ENCODE measurements around the gene C3orf49. TPM values are rescaled to one million over a fixed set of nuclear protein-coding genes. Genes with fewer than 3 reads are reported as not detected.

C3orf49 gene
- total RNA-seq, 2 donors from 2014 or later: not detected

GRCh38 chr3:63863150-63864007 is 44.3 kb downstream of the C3orf49 start, which contains the start of the genes ATXN7 and THOC7:
TSS of gene ATXN7 (plus strand) at chr3:63863867. CDS start at chr3:63912599, 48,732 bp downstream.
TSS of gene THOC7 (minus strand) at chr3:63863805. CDS start at chr3:63863790, 15 bp downstream.
- H3K27ac Mint-ChIP-seq: peak within 1 kb of the TSS; percentile 95
- no peaks in the 10 kb centered on the region for H3K9me3 Mint-ChIP-seq
- no peaks in the 10 kb centered on the region for H3K27me3 Mint-ChIP-seq
- H3K4me3 Mint-ChIP-seq: peak within 1 kb of the TSS; percentile 96
- peaks cover 22% of the 10 kb centered on the region for H3K4me1 Mint-ChIP-seq
- peak; percentile 75 for ATAC-seq (replicated peaks)
- H3K36me3 Mint-ChIP-seq (ENCODE audit: low read depth): peaks cover 39% of the 10 kb centered on the region

DNA sequence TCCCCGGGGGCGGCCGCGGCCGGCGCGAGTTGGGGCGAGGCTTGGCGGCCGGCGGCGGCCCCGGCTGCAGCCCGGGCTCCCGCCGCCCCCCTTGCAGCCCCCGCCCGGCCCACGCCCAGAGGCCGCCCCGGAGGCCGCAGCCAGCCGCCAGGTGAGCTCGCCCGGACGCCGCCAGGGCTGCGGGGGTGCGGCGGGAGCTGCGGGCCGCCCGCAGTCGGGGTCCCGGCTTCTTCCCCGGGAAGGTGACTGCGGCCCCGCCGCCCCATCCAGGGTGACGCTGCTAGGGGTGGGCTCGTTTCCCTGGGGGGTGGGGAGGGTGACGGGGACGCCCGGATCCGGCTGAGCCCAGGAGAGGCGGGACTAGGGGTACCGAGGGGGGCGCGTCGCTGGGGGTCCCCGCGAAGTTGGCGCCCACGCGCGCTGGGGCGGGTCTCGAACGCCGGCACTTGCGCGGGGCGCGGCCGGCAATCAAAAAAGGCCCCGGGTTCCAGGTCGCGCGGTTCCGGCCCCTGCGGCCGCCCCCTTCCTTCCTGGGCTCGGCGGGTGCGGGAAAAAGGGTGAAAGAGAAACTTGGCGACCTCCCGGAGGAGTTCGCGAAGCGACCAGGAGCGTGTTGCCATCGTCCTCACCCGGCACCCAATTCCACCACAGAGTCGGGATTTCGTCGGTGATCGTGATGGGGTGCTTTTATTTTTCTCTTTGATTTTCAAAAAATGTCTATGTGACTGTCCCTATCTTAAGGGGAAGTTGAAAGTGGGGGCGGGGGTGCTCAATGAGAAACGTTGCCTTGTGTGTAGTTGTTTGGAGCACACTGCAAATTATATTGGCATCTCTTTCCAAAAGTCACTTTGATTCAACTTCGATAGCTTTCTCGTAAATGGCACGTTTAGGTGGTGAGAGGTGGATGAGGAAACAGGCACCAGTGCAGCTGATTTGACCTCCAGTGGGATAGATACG is 45.2 kb downstream of the C3orf49 start:
- Mint-ChIP-seq H3K9me3 (no peaks in the 10 kb centered on the region), H3K36me3 (ENCODE audit: low read depth) (peaks cover 39% of the 10 kb centered on the region), H3K27me3 (no peaks in the 10 kb centered on the region), H3K4me1 (peaks cover 28% of the 10 kb centered on the region), H3K27ac (peak overlapping the region; percentile 95), H3K4me3 (peak overlapping the region; percentile 96)
- peak; percentile 44 for ATAC-seq (replicated peaks)

DNA sequence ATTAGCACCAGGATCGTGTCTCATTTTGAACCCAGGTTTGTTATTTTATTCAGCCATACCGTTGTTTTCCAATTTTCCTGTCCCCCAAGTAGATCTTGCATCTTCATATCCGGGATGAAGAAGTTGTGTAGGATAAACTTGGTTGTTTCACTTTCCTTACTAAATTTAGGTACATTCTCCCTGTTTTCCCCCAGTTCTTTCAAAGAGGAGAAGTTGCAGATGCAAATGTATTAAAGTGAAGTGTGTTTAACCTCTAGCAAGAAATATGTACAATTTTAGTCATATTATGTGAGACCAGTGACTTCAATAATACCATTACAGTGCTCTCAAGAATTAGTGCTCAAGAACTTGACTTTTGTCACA is 45.8 kb downstream of the C3orf49 start:
- H3K4me1 Mint-ChIP-seq: peaks cover 28% of the 10 kb centered on the region
- H3K27me3 Mint-ChIP-seq: no peaks in the 10 kb centered on the region
- peaks cover 39% of the 10 kb centered on the region for H3K36me3 Mint-ChIP-seq (ENCODE audit: low read depth)
- no peaks in the 10 kb centered on the region for H3K9me3 Mint-ChIP-seq
- peak overlapping the region; percentile 96 for H3K4me3 Mint-ChIP-seq
- ATAC-seq (replicated peaks): no peak
- H3K27ac Mint-ChIP-seq: peak overlapping the region; percentile 95

GRCh38 chr3:63867225-63867624 is 48.1 kb downstream of the C3orf49 start:
- Mint-ChIP-seq H3K4me1 (peaks cover 32% of the 10 kb centered on the region), H3K4me3 (no peak overlapping the region)

DNA sequence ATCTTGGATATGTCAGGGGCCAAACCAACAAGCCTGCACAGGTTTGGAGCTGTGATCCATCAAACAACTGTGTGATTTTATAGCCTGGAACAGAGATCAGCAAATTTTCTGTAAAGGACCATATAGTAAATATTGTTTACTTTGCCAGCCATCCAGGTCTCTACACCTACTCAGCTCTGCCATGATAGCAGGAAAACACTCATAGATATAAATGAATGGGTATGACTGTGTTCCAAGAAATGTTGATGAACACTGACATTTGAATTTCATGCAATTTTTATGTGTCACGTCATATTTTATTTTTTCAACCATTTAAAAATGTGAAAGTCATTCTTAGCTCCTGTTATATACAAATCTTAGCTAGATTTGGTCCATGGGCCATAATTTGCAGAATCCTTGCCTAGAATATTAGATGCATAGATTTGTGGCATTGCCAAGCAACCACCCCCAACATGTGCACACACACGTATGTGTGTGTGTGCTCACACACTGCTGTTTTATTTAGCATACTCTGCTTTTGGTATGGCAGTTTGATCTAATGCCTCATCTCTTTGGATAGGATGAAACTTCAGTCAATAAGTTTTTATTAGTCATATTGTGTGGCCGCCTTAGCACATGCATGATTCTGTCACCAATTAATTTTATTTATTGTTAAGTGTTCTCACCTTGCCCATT is 51.0 kb downstream of the C3orf49 start:
- Mint-ChIP-seq H3K4me3 (no peak overlapping the region), H3K27ac (no peak overlapping the region), H3K9me3 (no peaks in the 10 kb centered on the region), H3K36me3 (ENCODE audit: low read depth) (peaks cover 28% of the 10 kb centered on the region), H3K4me1 (peaks cover 35% of the 10 kb centered on the region), H3K27me3 (no peaks in the 10 kb centered on the region)
- peak; percentile 50 for ATAC-seq (replicated peaks)

More at GRCh38 chr3:63867225-63867624, 48.1 kb downstream of the C3orf49 start:
- Mint-ChIP-seq H3K9me3 (no peaks in the 10 kb centered on the region), H3K36me3 (ENCODE audit: low read depth) (peaks cover 39% of the 10 kb centered on the region), H3K27ac (no peak overlapping the region), H3K27me3 (no peaks in the 10 kb centered on the region)
- ATAC-seq (replicated peaks): no peak

DNA sequence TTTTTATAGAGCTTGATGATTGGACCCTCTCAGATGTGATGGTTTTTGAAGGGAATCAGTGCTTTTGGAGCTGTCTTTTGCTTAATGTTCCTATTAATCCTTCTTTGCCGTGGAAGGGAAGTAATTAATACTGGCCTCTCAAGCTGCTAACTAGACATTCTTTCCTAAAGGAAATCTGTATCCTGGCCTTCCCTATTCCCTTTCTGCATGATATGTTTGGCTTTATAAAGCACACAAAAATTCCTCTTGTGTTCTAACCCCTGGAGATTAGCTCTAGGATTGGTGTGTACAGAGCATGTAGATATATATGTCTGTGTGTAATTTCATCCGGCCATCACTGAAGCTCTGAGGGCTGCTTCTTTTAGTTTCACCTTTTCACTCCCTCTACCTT is 51.5 kb downstream of the C3orf49 start:
- Mint-ChIP-seq H3K4me1 (peaks cover 32% of the 10 kb centered on the region), H3K27me3 (no peaks in the 10 kb centered on the region), H3K4me3 (no peak overlapping the region), H3K27ac (no peak overlapping the region), H3K36me3 (ENCODE audit: low read depth) (peaks cover 24% of the 10 kb centered on the region), H3K9me3 (no peaks in the 10 kb centered on the region)
- no peak for ATAC-seq (replicated peaks)

DNA sequence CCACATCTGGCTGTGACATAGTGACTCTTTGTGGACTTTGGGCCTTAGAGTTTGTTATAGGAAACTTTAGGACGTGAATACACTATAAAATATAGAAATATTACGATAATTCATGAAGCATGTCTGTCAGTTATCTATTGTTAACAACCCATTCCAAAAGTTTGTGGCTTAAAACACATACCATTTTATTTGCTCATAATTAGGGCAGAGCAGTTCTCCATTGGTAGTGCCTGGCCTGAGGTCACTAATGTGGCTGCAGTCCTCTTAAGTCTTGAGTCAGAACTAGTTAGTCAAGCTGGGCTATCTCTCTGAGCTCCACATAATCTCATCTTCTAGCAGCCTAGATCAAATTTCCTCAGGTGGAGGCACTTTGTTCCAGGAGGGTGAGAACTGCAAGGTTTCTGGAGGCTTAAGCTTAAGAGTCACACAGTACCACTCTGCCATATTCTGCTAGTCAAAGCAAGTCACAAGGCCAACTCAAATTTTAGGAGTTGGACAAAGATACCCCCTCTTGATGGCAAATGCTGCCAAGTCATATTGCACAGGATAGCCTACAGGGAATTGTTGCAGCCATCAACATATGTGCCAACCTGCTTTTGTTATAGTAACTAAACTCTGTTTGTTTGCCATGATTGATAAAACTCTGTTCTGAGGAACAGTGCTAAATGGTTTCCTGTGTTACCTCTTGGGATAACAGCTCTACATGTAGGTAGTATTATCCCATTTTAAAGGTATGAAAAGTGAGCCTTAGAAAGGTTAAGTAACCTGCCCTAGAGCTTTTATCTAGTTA is 53.2 kb downstream of the C3orf49 start:
- Mint-ChIP-seq H3K36me3 (ENCODE audit: low read depth) (peaks cover 8% of the 10 kb centered on the region), H3K4me1 (peaks cover 27% of the 10 kb centered on the region), H3K4me3 (no peak overlapping the region), H3K27ac (no peak overlapping the region), H3K9me3 (no peaks in the 10 kb centered on the region), H3K27me3 (no peaks in the 10 kb centered on the region)
- no peak for ATAC-seq (replicated peaks)

- no peak overlapping the region for H3K4me3 Mint-ChIP-seq
- H3K9me3 Mint-ChIP-seq: no peaks in the 10 kb centered on the region
- H3K4me1 Mint-ChIP-seq: peaks cover 36% of the 10 kb centered on the region
- peaks cover 7% of the 10 kb centered on the region for H3K36me3 Mint-ChIP-seq (ENCODE audit: low read depth)
- H3K27ac Mint-ChIP-seq: no peak overlapping the region
- ATAC-seq (replicated peaks): no peak
- no peaks in the 10 kb centered on the region for H3K27me3 Mint-ChIP-seq
Measured at GRCh38 chr3:63874769-63875168, 55.7 kb downstream of the C3orf49 start.

DNA sequence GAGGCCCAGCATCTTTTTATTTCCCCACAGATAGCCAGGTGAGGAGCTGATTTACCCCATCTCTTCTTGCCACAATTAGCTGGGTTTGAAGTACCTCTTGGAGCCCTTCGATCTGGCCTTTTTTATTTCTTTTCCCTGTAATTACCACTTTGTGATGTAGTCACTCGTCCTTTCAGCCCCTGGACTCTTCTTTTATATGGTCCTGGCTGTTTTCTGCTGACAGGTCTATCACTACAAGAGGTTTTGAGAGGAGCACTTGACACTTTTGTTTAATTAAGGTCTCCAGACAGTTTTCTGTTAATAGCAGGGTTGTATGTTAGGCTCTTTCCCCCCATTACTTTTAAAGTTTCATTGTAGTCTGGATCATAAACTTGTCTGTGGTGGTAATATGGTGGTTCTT is 56.4 kb downstream of the C3orf49 start:
- H3K36me3 Mint-ChIP-seq (ENCODE audit: low read depth): peaks cover 7% of the 10 kb centered on the region
- no peak for ATAC-seq (replicated peaks)
- H3K4me3 Mint-ChIP-seq: no peak overlapping the region
- H3K27ac Mint-ChIP-seq: no peak overlapping the region
- no peaks in the 10 kb centered on the region for H3K9me3 Mint-ChIP-seq
- peaks cover 39% of the 10 kb centered on the region for H3K4me1 Mint-ChIP-seq
- no peaks in the 10 kb centered on the region for H3K27me3 Mint-ChIP-seq

GRCh38 chr3:63876260-63876659 is 57.2 kb downstream of the C3orf49 start:
- Mint-ChIP-seq H3K36me3 (ENCODE audit: low read depth) (peaks cover 7% of the 10 kb centered on the region), H3K4me3 (no peak overlapping the region), H3K9me3 (no peaks in the 10 kb centered on the region), H3K27me3 (no peaks in the 10 kb centered on the region), H3K27ac (peak overlapping the region; percentile 36), H3K4me1 (peaks cover 41% of the 10 kb centered on the region)
- no peak for ATAC-seq (replicated peaks)

DNA sequence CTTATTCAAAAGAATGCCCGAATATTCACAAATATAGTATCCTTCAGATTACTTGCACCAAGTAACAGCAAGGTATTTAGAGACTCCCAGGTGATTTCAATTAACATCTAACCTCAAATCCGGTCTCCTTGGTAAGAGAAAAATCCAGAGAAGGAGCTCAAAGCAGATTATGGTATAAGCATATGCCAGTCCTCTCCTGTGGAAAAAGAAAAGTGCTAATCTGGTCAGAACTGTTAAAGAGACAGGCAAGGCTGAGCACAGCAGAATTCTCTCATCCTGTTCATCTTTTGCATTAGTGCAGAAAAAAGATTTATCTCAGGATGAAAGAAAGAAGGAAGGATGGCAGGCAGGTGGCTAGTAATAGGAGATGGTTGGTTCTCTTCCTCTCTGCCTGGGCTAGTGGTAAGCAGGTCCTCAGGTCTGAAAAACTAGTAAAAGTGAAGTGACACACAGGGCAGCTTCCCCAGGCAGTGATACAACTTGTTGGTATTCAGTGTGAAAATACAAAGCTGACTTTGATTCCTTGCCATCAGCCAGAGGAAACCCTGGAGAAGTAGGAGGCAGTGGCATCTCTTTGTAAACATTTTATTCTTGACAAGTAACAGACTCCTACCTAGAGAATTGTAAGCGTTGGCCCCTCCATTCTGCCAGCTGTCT is 58.8 kb downstream of the C3orf49 start:
- ATAC-seq (replicated peaks): peak; percentile 47
- no peaks in the 10 kb centered on the region for H3K9me3 Mint-ChIP-seq
- H3K27me3 Mint-ChIP-seq: no peaks in the 10 kb centered on the region
- H3K4me1 Mint-ChIP-seq: peaks cover 34% of the 10 kb centered on the region
- H3K27ac Mint-ChIP-seq: peak overlapping the region; percentile 43
- peaks cover 7% of the 10 kb centered on the region for H3K36me3 Mint-ChIP-seq (ENCODE audit: low read depth)
- H3K4me3 Mint-ChIP-seq: peak overlapping the region; percentile 1

DNA sequence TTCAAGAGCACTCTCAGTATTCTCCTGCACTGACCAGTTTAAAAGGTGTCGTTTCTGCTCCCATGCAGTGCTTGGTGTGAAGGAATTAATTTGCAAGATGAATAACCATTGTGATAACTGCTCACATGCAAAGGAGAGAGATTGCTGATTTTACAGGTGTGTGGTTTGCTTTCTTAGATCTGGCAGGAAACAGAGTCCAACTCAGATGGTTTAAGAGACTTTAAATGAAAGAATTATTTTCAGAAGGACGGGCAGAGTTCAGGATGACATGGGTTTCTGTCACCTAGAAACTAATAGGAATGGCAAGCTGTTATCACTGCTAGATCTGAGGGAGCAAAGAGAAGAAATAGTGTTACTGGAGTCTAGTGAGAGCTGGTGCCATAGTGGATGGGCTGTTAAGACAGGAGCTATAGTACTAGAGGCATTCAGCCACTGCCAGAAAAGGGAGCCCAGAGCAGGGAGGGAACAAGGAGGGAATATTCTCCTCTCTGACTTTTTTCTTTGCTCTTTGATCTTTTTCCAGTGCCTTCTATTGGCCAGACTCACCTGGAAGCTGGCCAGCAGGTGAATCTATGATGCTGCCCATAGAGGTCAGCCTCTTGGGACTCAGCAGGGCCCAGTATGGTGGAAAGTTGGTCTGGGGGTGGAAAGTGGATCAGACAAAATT is 59.4 kb downstream of the C3orf49 start:
- peak overlapping the region; percentile 1 for H3K4me3 Mint-ChIP-seq
- no peak for ATAC-seq (replicated peaks)
- peaks cover 7% of the 10 kb centered on the region for H3K36me3 Mint-ChIP-seq (ENCODE audit: low read depth)
- H3K9me3 Mint-ChIP-seq: no peaks in the 10 kb centered on the region
- H3K27ac Mint-ChIP-seq: peak overlapping the region; percentile 43
- H3K4me1 Mint-ChIP-seq: peaks cover 33% of the 10 kb centered on the region
- H3K27me3 Mint-ChIP-seq: no peaks in the 10 kb centered on the region

GRCh38 chr3:63880653-63881052 is 61.6 kb downstream of the C3orf49 start:
- no peak for ATAC-seq (replicated peaks)
- Mint-ChIP-seq H3K27ac (no peak overlapping the region), H3K4me3 (no peak overlapping the region)

More at GRCh38 chr3:63880653-63881052, 61.6 kb downstream of the C3orf49 start:
- Mint-ChIP-seq H3K9me3 (no peaks in the 10 kb centered on the region), H3K27me3 (no peaks in the 10 kb centered on the region), H3K36me3 (ENCODE audit: low read depth) (no peaks in the 10 kb centered on the region), H3K4me1 (peaks cover 26% of the 10 kb centered on the region)
